Neuronal stem cell (in vitro differentiated cells): ENCODE measurements around the gene ACACB.

Source experiments
- DNase-seq: peaks from one replicate; pipeline ENCODE4 v3.0.0-alpha.2; 2013; ENCODE audit warnings: low spot score
- H2AFZ ChIP-seq: one replicate; pipeline ENCODE4 v1.6.1; 2013; ENCODE audit warnings: mild to moderate bottlenecking, low read length, inconsistent platforms
- H2AK5ac ChIP-seq: 2 replicates; pipeline ENCODE4 v1.6.1; 2013; ENCODE audit warnings: low read depth, mild to moderate bottlenecking, inconsistent platforms, low read length, moderate library complexity, mixed read lengths
- H2BK120ac ChIP-seq: 2 replicates; pipeline ENCODE4 v1.6.1; 2013; ENCODE audit warnings: low read depth, mild to moderate bottlenecking, inconsistent platforms, low read length, moderate library complexity, mixed read lengths
- H2BK12ac ChIP-seq: one replicate; pipeline ENCODE4 v1.6.1; 2013; ENCODE audit warnings: low read length, inconsistent platforms
- H2BK15ac ChIP-seq: 2 replicates; pipeline ENCODE4 v1.6.1; 2013; ENCODE audit warnings: mild to moderate bottlenecking, low read length, inconsistent platforms, mixed read lengths
- H2BK5ac ChIP-seq: one replicate; pipeline ENCODE4 v1.6.1; 2013; ENCODE audit warnings: inconsistent platforms, mild to moderate bottlenecking, low read length, moderate library complexity
- H3K14ac ChIP-seq: one replicate; pipeline ENCODE4 v1.6.1; 2013; ENCODE audit warnings: low read length, inconsistent platforms
- H3K18ac ChIP-seq: 2 replicates; pipeline ENCODE4 v1.6.1; 2013; ENCODE audit warnings: low read length, inconsistent platforms
- H3K23ac ChIP-seq: 2 replicates; pipeline ENCODE4 v1.6.1; 2013; ENCODE audit warnings: low read depth, mild to moderate bottlenecking, mixed read lengths, low read length, inconsistent platforms; ENCODE audit not compliant: poor library complexity
- H3K27ac ChIP-seq: replicated peaks from 3 replicates; pipeline ENCODE4 v1.5.1; 2013; ENCODE audit warnings: low read length, inconsistent platforms
- H3K27me3 ChIP-seq, 3 experiments: 2 replicates each; pipeline ENCODE4 v1.6.1; 2013; ENCODE audit warnings: low read length in 3 of 3, mild to moderate bottlenecking in 2 of 3, inconsistent platforms in 1 of 3, low read depth in 1 of 3, mixed read lengths in 1 of 3, moderate library complexity in 1 of 3; ENCODE audit not compliant: control insufficient read depth in 3 of 3, insufficient read depth in 3 of 3
- H3K36me3 ChIP-seq, 2 donors: replicated peaks in 1 of 2; 2 replicates each; pipeline ENCODE4 v1.6.1; 2013; ENCODE audit warnings: low read length in 2 of 2; ENCODE audit not compliant: control insufficient read depth in 2 of 2, insufficient read depth in 2 of 2
- H3K4ac ChIP-seq: 2 replicates; pipeline ENCODE4 v1.6.1; 2013; ENCODE audit warnings: inconsistent platforms, mild to moderate bottlenecking, low read length, moderate library complexity
- H3K4me1 ChIP-seq, 2 donors: 1 replicate in 1 of 2; 2 replicates in 1 of 2; pipeline ENCODE4 v1.6.1; 2013; ENCODE audit warnings: low read length in 2 of 2, low read depth in 1 of 2; ENCODE audit not compliant: control insufficient read depth in 2 of 2, insufficient read depth in 1 of 2
- H3K4me2 ChIP-seq: one replicate; pipeline ENCODE4 v1.6.1; 2013; ENCODE audit warnings: mild to moderate bottlenecking, low read length, inconsistent platforms; ENCODE audit not compliant: insufficient read depth, poor library complexity, severe bottlenecking
- H3K4me3 ChIP-seq, 2 donors: 2 replicates each; pipeline ENCODE4 v1.5.1; 2013; ENCODE audit warnings: low read length in 2 of 2, mild to moderate bottlenecking in 2 of 2, inconsistent platforms in 1 of 2, moderate library complexity in 1 of 2
- H3K79me1 ChIP-seq: one replicate; pipeline ENCODE4 v1.6.1; 2013; ENCODE audit warnings: low read depth, mild to moderate bottlenecking, inconsistent platforms, low read length, moderate library complexity
- H3K9ac ChIP-seq: one replicate; pipeline ENCODE4 v1.6.1; 2013; ENCODE audit warnings: mild to moderate bottlenecking, low read depth, low read length, inconsistent platforms; ENCODE audit not compliant: poor library complexity
- H3K9me3 ChIP-seq, 2 donors: replicated peaks in 1 of 2; 2 replicates each; pipeline versions ENCODE3 to v1.6.1; 2013; ENCODE audit warnings: low read length in 2 of 2, mild to moderate bottlenecking in 2 of 2, inconsistent platforms in 1 of 2, low read depth in 1 of 2, mixed read lengths in 1 of 2, moderate library complexity in 1 of 2; ENCODE audit not compliant: control insufficient read depth in 2 of 2, insufficient read depth in 1 of 2
- H4K8ac ChIP-seq: one replicate; pipeline ENCODE4 v1.6.1; 2013; ENCODE audit warnings: low read depth, mild to moderate bottlenecking, inconsistent platforms, low read length, moderate library complexity
- H4K91ac ChIP-seq: one replicate; pipeline ENCODE4 v1.6.1; 2013; ENCODE audit warnings: low read length, low read depth, mild to moderate bottlenecking, inconsistent platforms; ENCODE audit not compliant: poor library complexity
- WGBS, 2 donors: extraction: QIAGEN DNeasy Blood & Tissue Kit; methylation state at CpG; one replicate each; pipeline ENCODE4 v1.1.7; 2013; ENCODE audit warnings: missing lambda C conversion rate in 2 of 2, mixed read lengths in 1 of 2; ENCODE audit not compliant: insufficient read length in 2 of 2, insufficient replicate concordance in 1 of 2; ENCODE audit errors: extremely low coverage in 2 of 2; 5-methylcytosine and 5-hydroxymethylcytosine counted together

The ACACB gene

GRCh38 chr12:109150124-109150640, 33.8 kb downstream of the ACACB start:
- Histone ChIP-seq H3K27me3 (peaks cover 0 to 64% (median 7%) of the 10 kb centered on the region in 3 experiments), H3K9ac (no peak overlapping the region), H4K8ac (no peak overlapping the region), H2BK12ac (no peak overlapping the region), H3K36me3 (no peaks in the 10 kb centered on the region), H3K4ac (no peak overlapping the region), H2BK5ac (no peak overlapping the region), H4K91ac (no peak overlapping the region), H3K18ac (no peak overlapping the region), H2AK5ac (no peak overlapping the region), H3K4me2 (no peak overlapping the region), H3K9me3 (no peaks in the 10 kb centered on the region), H3K79me1 (no peaks in the 10 kb centered on the region), H3K14ac (no peak overlapping the region), H3K4me3 (no peak overlapping the region), H3K27ac (no peak overlapping the region), H2BK15ac (no peak overlapping the region), H2AFZ (no peak overlapping the region), H2BK120ac (no peak overlapping the region), H3K23ac (no peak overlapping the region), H3K4me1 (peaks cover 3% of the 10 kb centered on the region in 2 donors)
- DNase-seq = no peak
- no CpG with 5 or more reads among the region's 9 CpGs for WGBS, 2 donors

DNA sequence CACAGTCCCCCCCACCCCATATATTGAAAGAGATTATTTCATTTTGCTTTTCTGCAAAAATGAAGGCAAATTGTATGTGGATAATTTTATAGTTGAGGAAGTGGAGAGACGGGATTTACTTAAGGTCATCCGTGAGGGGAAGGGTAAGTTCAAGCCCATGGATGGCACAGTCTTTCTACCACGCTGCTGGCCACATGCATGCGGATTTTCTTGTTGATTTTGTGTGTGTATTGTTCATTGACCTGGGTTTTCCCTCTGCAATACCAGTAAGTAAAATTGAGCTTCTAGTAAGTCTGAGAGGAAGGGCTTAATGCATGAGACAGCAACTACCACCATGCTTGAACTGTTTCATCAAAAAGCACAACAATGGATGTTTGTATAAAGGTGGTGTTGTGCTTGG, 35.1 kb downstream of the ACACB start:
- H2BK120ac ChIP-seq = no peak overlapping the region
- no peak overlapping the region for H3K27ac ChIP-seq
- H2BK5ac ChIP-seq = no peak overlapping the region
- H2AFZ ChIP-seq = no peak overlapping the region
- no peak overlapping the region for H3K14ac ChIP-seq
- H3K9ac ChIP-seq = no peak overlapping the region
- H3K18ac ChIP-seq = no peak overlapping the region
- peaks cover 3 to 5% of the 10 kb centered on the region in 2 donors for H3K4me1 ChIP-seq
- no peak overlapping the region for H2BK15ac ChIP-seq
- H3K4me3 ChIP-seq = no peak overlapping the region
- no peak overlapping the region for H4K91ac ChIP-seq
- H3K36me3 ChIP-seq = no peaks in the 10 kb centered on the region
- no peak overlapping the region for H2BK12ac ChIP-seq
- H2AK5ac ChIP-seq = no peak overlapping the region
- no peak overlapping the region for H4K8ac ChIP-seq
- no peak overlapping the region for H3K4ac ChIP-seq
- H3K79me1 ChIP-seq = no peaks in the 10 kb centered on the region
- DNase-seq = no peak
- no peaks in the 10 kb centered on the region for H3K9me3 ChIP-seq
- no peak overlapping the region for H3K4me2 ChIP-seq
- no CpG with 5 or more reads among the region's 4 CpGs for WGBS, 2 donors
- no peak overlapping the region for H3K23ac ChIP-seq
- peaks cover 0 to 58% (median 7%) of the 10 kb centered on the region in 3 experiments for H3K27me3 ChIP-seq

DNA sequence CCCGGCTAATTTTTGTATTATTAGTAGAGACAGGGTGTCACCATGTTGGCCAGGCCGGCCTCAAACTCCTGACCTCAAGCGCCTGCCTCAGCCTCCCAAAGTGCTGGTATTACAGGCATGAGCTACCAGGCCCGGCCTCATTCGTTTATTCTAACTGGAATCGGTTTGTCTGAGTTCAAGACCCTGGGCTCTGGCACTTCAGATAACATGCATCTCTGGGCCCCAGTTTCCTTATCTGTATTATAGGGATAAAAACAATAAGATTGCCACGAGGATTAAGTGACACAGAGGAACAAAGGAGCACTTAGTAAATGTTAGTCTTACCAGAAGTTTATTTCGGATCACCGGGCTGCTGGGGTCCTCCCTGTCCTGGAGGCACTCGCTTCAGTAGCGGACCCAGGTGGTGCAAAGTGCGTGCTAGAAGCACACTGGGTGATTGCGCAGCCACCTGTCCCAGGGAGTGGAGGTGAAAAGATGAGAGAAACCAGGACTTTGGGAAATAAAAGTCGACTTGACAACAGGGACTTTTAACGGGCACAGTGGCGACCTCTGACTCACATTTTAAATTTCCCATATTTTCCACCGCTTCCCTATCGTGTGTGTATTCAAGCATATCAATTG, 37.5 kb downstream of the ACACB start:
- Histone ChIP-seq H3K79me1 (no peaks in the 10 kb centered on the region), H3K9me3 (no peaks in the 10 kb centered on the region), H3K23ac (no peak overlapping the region), H3K4me1 (peaks cover 3 to 5% of the 10 kb centered on the region in 2 donors), H2AK5ac (no peak overlapping the region), H3K27me3 (peaks cover 0 to 47% (median 7%) of the 10 kb centered on the region in 3 experiments), H3K18ac (no peak overlapping the region), H3K4me2 (peak overlapping the region; percentile 86), H3K9ac (no peak overlapping the region), H2BK120ac (no peak overlapping the region), H4K8ac (no peak overlapping the region), H2BK12ac (no peak overlapping the region), H2BK15ac (no peak overlapping the region), H3K14ac (no peak overlapping the region), H3K4ac (no peak overlapping the region), H3K4me3 (peak overlapping the region; percentile 12 to 61), H2AFZ (peak overlapping the region; percentile 98), H4K91ac (no peak overlapping the region), H2BK5ac (no peak overlapping the region), H3K27ac (no peak overlapping the region), H3K36me3 (no peaks in the 10 kb centered on the region)
- WGBS, 2 donors = no CpG with 5 or more reads among the region's 18 CpGs
- DNase-seq = peak; percentile 3

- H3K4ac ChIP-seq = no peak overlapping the region
- H3K27ac ChIP-seq = no peak overlapping the region
- no peaks in the 10 kb centered on the region for H3K9me3 ChIP-seq
- DNase-seq = peak; percentile 77
- peak overlapping the region; percentile 98 for H2AFZ ChIP-seq
- no peak overlapping the region for H2AK5ac ChIP-seq
- H4K91ac ChIP-seq = no peak overlapping the region
- no peak overlapping the region for H2BK120ac ChIP-seq
- H3K36me3 ChIP-seq = no peaks in the 10 kb centered on the region
- peak overlapping the region; percentile 74 for H3K23ac ChIP-seq
- H2BK15ac ChIP-seq = no peak overlapping the region
- H3K4me3 ChIP-seq = peak overlapping the region; percentile 61 to 81
- no peaks in the 10 kb centered on the region for H3K79me1 ChIP-seq
- H3K4me2 ChIP-seq = peak overlapping the region; percentile 86
- peak overlapping the region; percentile 47 for H3K9ac ChIP-seq
- H3K4me1 ChIP-seq = peaks cover 3 to 5% of the 10 kb centered on the region in 2 donors
- H4K8ac ChIP-seq = no peak overlapping the region
- H2BK5ac ChIP-seq = no peak overlapping the region
- peaks cover 0 to 39% (median 7%) of the 10 kb centered on the region in 3 experiments for H3K27me3 ChIP-seq
- no peak overlapping the region for H2BK12ac ChIP-seq
- no CpG with 5 or more reads among the region's 61 CpGs for WGBS, 2 donors
- H3K14ac ChIP-seq = no peak overlapping the region
- H3K18ac ChIP-seq = peak overlapping the region; percentile 82
These were observed 38.4 kb downstream of the ACACB start for GRCh38 chr12:109154451-109155438.
